Activated CD8-positive, alpha-beta memory T cell treated with anti-CD3 and anti-CD28 coated beads, Interleukin-2, amount 50 U/mL, for 4 hours (primary cell): ENCODE measurements around the gene KPTN.

ENCODE experiments used
- DNase-seq: peaks from one replicate; pipeline ENCODE4 v3.0.0-alpha.2; 2020

KPTN gene

GRCh38 chr19:47432091-47432490 is 51.9 kb downstream of the KPTN start:
- no peak for DNase-seq

GRCh38 chr19:47430041-47430802 is 53.8 kb downstream of the KPTN start:
- no peak for DNase-seq

GRCh38 chr19:47429140-47429793 is 54.8 kb downstream of the KPTN start:
- no peak for DNase-seq

GRCh38 chr19:47428177-47428894 is 55.7 kb downstream of the KPTN start:
- peak; percentile 75 for DNase-seq

GRCh38 chr19:47427241-47428176 is 56.5 kb downstream of the KPTN start:
- peak; percentile 67 for DNase-seq
